Coronary artery (tissue), 2 donors: Measurements from ENCODE around the gene CLCN2.

ENCODE experiments used
- DNase-seq: peaks from one replicate; pipeline ENCODE4 v3.0.0-alpha.2; 2017; ENCODE audit warnings: low spot score
- H3K27ac ChIP-seq, 2 donors: fragments of 200-600 bp; sonication (generic); one replicate each; pipeline ENCODE4 v1.5.1; 2016 to 2019
- H3K4me3 ChIP-seq: fragments of 200-600 bp; sonication (generic); 2 replicates; pipeline ENCODE4 v1.5.1; 2016; ENCODE audit warnings: mild to moderate bottlenecking, moderate library complexity
- TF ChIP-seq, protein P1 (sequence below): fragments of 200-600 bp; sonication (generic); IDR thresholded peaks from one replicate; pipeline ENCODE4 v1.5.1; 2019; ENCODE audit warnings: antibody characterized with exemption

CLCN2 gene

DNA sequence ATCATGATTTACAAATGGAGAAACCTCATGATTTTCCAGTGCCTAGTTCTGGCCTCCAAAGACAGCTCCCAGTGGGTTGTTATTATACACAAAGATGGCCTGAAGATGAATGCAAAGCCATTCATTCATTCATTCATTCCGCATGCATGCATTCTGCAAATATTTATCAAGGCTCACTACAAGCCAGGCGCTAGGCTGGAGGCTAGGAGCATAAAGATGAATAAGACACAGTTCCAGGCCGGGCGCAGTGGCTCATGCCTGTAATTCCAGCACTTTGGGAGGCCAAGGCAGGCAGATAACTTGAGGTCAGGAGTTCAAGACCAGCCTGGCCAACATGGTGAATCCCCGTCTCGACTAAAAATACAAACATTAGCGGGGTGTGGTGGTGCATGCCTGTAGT, 64.8 kb downstream of the CLCN2 start:
- no peak overlapping the region for H3K27ac ChIP-seq

More for the DNA sequence above, 64.8 kb downstream of the CLCN2 start:
- TF ChIP-seq, protein P1, sequence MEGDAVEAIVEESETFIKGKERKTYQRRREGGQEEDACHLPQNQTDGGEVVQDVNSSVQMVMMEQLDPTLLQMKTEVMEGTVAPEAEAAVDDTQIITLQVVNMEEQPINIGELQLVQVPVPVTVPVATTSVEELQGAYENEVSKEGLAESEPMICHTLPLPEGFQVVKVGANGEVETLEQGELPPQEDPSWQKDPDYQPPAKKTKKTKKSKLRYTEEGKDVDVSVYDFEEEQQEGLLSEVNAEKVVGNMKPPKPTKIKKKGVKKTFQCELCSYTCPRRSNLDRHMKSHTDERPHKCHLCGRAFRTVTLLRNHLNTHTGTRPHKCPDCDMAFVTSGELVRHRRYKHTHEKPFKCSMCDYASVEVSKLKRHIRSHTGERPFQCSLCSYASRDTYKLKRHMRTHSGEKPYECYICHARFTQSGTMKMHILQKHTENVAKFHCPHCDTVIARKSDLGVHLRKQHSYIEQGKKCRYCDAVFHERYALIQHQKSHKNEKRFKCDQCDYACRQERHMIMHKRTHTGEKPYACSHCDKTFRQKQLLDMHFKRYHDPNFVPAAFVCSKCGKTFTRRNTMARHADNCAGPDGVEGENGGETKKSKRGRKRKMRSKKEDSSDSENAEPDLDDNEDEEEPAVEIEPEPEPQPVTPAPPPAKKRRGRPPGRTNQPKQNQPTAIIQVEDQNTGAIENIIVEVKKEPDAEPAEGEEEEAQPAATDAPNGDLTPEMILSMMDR: no peak
- no peak for DNase-seq
- no peak overlapping the region for H3K4me3 ChIP-seq
